ENCODE measurements around the gene FCGR2B.

FCGR2B gene

GRCh38 chr1:161727256-161727924 is 64.4 kb downstream of the FCGR2B start:
- intact Hi-C loops (cut with DNase I): no loop called here

More at GRCh38 chr1:161727256-161727924, 64.4 kb downstream of the FCGR2B start:
- peak in 2 of 10 donors; percentile 78 to 80 for DNase-seq
